ENCODE data around the gene MARCHF11. TPM values are rescaled to one million over a fixed set of nuclear protein-coding genes. Genes with fewer than 3 reads are reported as not detected.

Gene MARCHF11, protein sequence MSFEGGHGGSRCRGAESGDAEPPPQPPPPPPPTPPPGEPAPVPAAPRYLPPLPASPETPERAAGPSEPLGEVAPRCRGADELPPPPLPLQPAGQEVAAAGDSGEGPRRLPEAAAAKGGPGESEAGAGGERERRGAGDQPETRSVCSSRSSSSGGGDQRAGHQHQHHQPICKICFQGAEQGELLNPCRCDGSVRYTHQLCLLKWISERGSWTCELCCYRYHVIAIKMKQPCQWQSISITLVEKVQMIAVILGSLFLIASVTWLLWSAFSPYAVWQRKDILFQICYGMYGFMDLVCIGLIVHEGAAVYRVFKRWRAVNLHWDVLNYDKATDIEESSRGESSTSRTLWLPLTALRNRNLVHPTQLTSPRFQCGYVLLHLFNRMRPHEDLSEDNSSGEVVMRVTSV
- total RNA-seq = not detected in 2 replicates

DNA sequence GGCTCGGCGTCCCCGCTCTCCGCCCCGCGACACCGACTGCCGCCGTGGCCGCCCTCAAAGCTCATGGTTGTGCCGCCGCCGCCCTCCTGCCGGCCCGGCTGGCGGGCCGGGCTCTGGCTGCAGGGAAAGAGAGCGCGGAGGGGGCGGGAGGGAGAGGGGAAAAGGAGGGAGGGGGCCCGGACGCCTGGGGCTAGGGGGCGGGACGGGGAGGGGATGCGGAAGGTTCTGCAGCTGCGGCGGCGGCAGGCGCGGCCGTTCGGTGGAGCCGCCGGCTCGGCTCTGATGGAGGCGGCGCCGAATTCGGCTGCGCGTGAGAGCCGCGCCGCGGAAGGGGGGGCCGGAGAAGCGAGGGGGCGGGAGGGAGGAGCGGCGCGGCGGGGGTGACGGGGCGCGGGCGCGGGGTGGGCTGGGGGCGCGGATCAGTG lies at the start of gene MARCHF11:
TSS of gene MARCHF11 (minus strand) at position 281 of the 425 bp plus-strand sequence. CDS start at position 65, 216 bp downstream.

Small RNA genes lying within 50 kb of the gene (small RNA-seq; reads per million reads assigned to genes)
- gene RNA5SP178 = not detected

All from articular chondrocyte of knee joint (primary cell).